GM21825 (cell line): Measurements from ENCODE around the gene PSD4.

ENCODE experiments used
- ATAC-seq: cut with Tn5 transposase; IDR thresholded peaks from one replicate; pipeline ENCODE4 v1.9.1; 2021; ENCODE audit warnings: mild to moderate bottlenecking, moderate library complexity; ENCODE audit not compliant: unreplicated experiment

Gene PSD4

GRCh38 chr2:113235347-113236226 is 61.8 kb downstream of the PSD4 start:
- ATAC-seq, result peak; percentile 87

- ATAC-seq, result no peak
Observed at GRCh38 chr2:113236367-113237159, 62.8 kb downstream of the PSD4 start.

- no peak for ATAC-seq
Observed at GRCh38 chr2:113237604-113238160, 63.9 kb downstream of the PSD4 start.

- ATAC-seq, result no peak
Observed at GRCh38 chr2:113238871-113239839, 65.4 kb downstream of the PSD4 start.

GRCh38 chr2:113240150-113240914 is 66.6 kb downstream of the PSD4 start:
- ATAC-seq, result no peak

GRCh38 chr2:113240915-113241911 is 67.4 kb downstream of the PSD4 start:
- no peak for ATAC-seq

GRCh38 chr2:113242327-113242726 is 68.6 kb downstream of the PSD4 start:
- no peak for ATAC-seq

GRCh38 chr2:113245276-113245711 is 71.5 kb downstream of the PSD4 start:
- no peak for ATAC-seq

GRCh38 chr2:113246606-113247005 is 72.8 kb downstream of the PSD4 start:
- ATAC-seq, result no peak

- ATAC-seq, result no peak
Observed at GRCh38 chr2:113248997-113249770, 75.4 kb downstream of the PSD4 start.

GRCh38 chr2:113251118-113251517 is 77.3 kb downstream of the PSD4 start:
- no peak for ATAC-seq

- ATAC-seq, result no peak
Observed at GRCh38 chr2:113252047-113252590, 78.3 kb downstream of the PSD4 start.

GRCh38 chr2:113253453-113253852 is 79.7 kb downstream of the PSD4 start:
- ATAC-seq, result no peak

- ATAC-seq, result no peak
Observed at GRCh38 chr2:113255140-113256070, 81.6 kb downstream of the PSD4 start.

- no peak for ATAC-seq
Observed at GRCh38 chr2:113257516-113258264, 83.9 kb downstream of the PSD4 start.
